Neuronal stem cell (in vitro differentiated cells): Measurements from ENCODE around the gene NPSR1.
A peak's percentile ranks its signal among the peaks of the same experiment; 100 is the strongest.

ENCODE experiments used
- DNase-seq: peaks from one replicate; pipeline ENCODE4 v3.0.0-alpha.2; 2013; ENCODE audit warnings: low spot score
- H2AFZ ChIP-seq: one replicate; pipeline ENCODE4 v1.6.1; 2013; ENCODE audit warnings: mild to moderate bottlenecking, low read length, inconsistent platforms
- H2AK5ac ChIP-seq: 2 replicates; pipeline ENCODE4 v1.6.1; 2013; ENCODE audit warnings: low read depth, mild to moderate bottlenecking, inconsistent platforms, low read length, moderate library complexity, mixed read lengths
- H2BK120ac ChIP-seq: 2 replicates; pipeline ENCODE4 v1.6.1; 2013; ENCODE audit warnings: low read depth, mild to moderate bottlenecking, inconsistent platforms, low read length, moderate library complexity, mixed read lengths
- H2BK12ac ChIP-seq: one replicate; pipeline ENCODE4 v1.6.1; 2013; ENCODE audit warnings: low read length, inconsistent platforms
- H2BK15ac ChIP-seq: 2 replicates; pipeline ENCODE4 v1.6.1; 2013; ENCODE audit warnings: mild to moderate bottlenecking, low read length, inconsistent platforms, mixed read lengths
- H2BK5ac ChIP-seq: one replicate; pipeline ENCODE4 v1.6.1; 2013; ENCODE audit warnings: inconsistent platforms, mild to moderate bottlenecking, low read length, moderate library complexity
- H3K14ac ChIP-seq: one replicate; pipeline ENCODE4 v1.6.1; 2013; ENCODE audit warnings: low read length, inconsistent platforms
- H3K18ac ChIP-seq: 2 replicates; pipeline ENCODE4 v1.6.1; 2013; ENCODE audit warnings: low read length, inconsistent platforms
- H3K23ac ChIP-seq: 2 replicates; pipeline ENCODE4 v1.6.1; 2013; ENCODE audit warnings: low read depth, mild to moderate bottlenecking, mixed read lengths, low read length, inconsistent platforms; ENCODE audit not compliant: poor library complexity
- H3K27ac ChIP-seq: replicated peaks from 3 replicates; pipeline ENCODE4 v1.5.1; 2013; ENCODE audit warnings: low read length, inconsistent platforms
- H3K27me3 ChIP-seq, 3 experiments: 2 replicates each; pipeline ENCODE4 v1.6.1; 2013; ENCODE audit warnings: low read length in 3 of 3, mild to moderate bottlenecking in 2 of 3, inconsistent platforms in 1 of 3, low read depth in 1 of 3, mixed read lengths in 1 of 3, moderate library complexity in 1 of 3; ENCODE audit not compliant: control insufficient read depth in 3 of 3, insufficient read depth in 3 of 3
- H3K36me3 ChIP-seq, 2 donors: replicated peaks in 1 of 2; 2 replicates each; pipeline ENCODE4 v1.6.1; 2013; ENCODE audit warnings: low read length in 2 of 2; ENCODE audit not compliant: control insufficient read depth in 2 of 2, insufficient read depth in 2 of 2
- H3K4ac ChIP-seq: 2 replicates; pipeline ENCODE4 v1.6.1; 2013; ENCODE audit warnings: inconsistent platforms, mild to moderate bottlenecking, low read length, moderate library complexity
- H3K4me1 ChIP-seq, 2 donors: 1 replicate in 1 of 2; 2 replicates in 1 of 2; pipeline ENCODE4 v1.6.1; 2013; ENCODE audit warnings: low read length in 2 of 2, low read depth in 1 of 2; ENCODE audit not compliant: control insufficient read depth in 2 of 2, insufficient read depth in 1 of 2
- H3K4me2 ChIP-seq: one replicate; pipeline ENCODE4 v1.6.1; 2013; ENCODE audit warnings: mild to moderate bottlenecking, low read length, inconsistent platforms; ENCODE audit not compliant: insufficient read depth, poor library complexity, severe bottlenecking
- H3K4me3 ChIP-seq, 2 donors: 2 replicates each; pipeline ENCODE4 v1.5.1; 2013; ENCODE audit warnings: low read length in 2 of 2, mild to moderate bottlenecking in 2 of 2, inconsistent platforms in 1 of 2, moderate library complexity in 1 of 2
- H3K79me1 ChIP-seq: one replicate; pipeline ENCODE4 v1.6.1; 2013; ENCODE audit warnings: low read depth, mild to moderate bottlenecking, inconsistent platforms, low read length, moderate library complexity
- H3K9ac ChIP-seq: one replicate; pipeline ENCODE4 v1.6.1; 2013; ENCODE audit warnings: mild to moderate bottlenecking, low read depth, low read length, inconsistent platforms; ENCODE audit not compliant: poor library complexity
- H3K9me3 ChIP-seq, 2 donors: replicated peaks in 1 of 2; 2 replicates each; pipeline versions ENCODE3 to v1.6.1; 2013; ENCODE audit warnings: low read length in 2 of 2, mild to moderate bottlenecking in 2 of 2, inconsistent platforms in 1 of 2, low read depth in 1 of 2, mixed read lengths in 1 of 2, moderate library complexity in 1 of 2; ENCODE audit not compliant: control insufficient read depth in 2 of 2, insufficient read depth in 1 of 2
- H4K8ac ChIP-seq: one replicate; pipeline ENCODE4 v1.6.1; 2013; ENCODE audit warnings: low read depth, mild to moderate bottlenecking, inconsistent platforms, low read length, moderate library complexity
- H4K91ac ChIP-seq: one replicate; pipeline ENCODE4 v1.6.1; 2013; ENCODE audit warnings: low read length, low read depth, mild to moderate bottlenecking, inconsistent platforms; ENCODE audit not compliant: poor library complexity
- WGBS, 2 donors: extraction: QIAGEN DNeasy Blood & Tissue Kit; methylation state at CpG; one replicate each; pipeline ENCODE4 v1.1.7; 2013; ENCODE audit warnings: missing lambda C conversion rate in 2 of 2, mixed read lengths in 1 of 2; ENCODE audit not compliant: insufficient read length in 2 of 2, insufficient replicate concordance in 1 of 2; ENCODE audit errors: extremely low coverage in 2 of 2; 5-methylcytosine and 5-hydroxymethylcytosine counted together

NPSR1 gene

GRCh38 chr7:34718867-34719266, 60.8 kb downstream of the NPSR1 start:
- H3K27me3 ChIP-seq: no peaks in the 10 kb centered on the region
- H3K14ac ChIP-seq: no peak overlapping the region
- H2BK15ac ChIP-seq: no peak overlapping the region
- no peak overlapping the region for H2BK12ac ChIP-seq
- WGBS, 2 donors: no CpG with 5 or more reads among the region's 1 CpG
- no peak overlapping the region for H3K23ac ChIP-seq
- H2AK5ac ChIP-seq: no peak overlapping the region
- H3K18ac ChIP-seq: no peak overlapping the region
- no peak for DNase-seq
- H2BK5ac ChIP-seq: no peak overlapping the region
- no peak overlapping the region for H3K4me3 ChIP-seq
- H3K4me2 ChIP-seq: no peak overlapping the region
- no peak overlapping the region for H4K8ac ChIP-seq
- H3K9me3 ChIP-seq: no peaks in the 10 kb centered on the region
- no peaks in the 10 kb centered on the region for H3K36me3 ChIP-seq
- no peak overlapping the region for H2BK120ac ChIP-seq
- no peak overlapping the region for H3K9ac ChIP-seq
- H4K91ac ChIP-seq: no peak overlapping the region
- no peak overlapping the region for H3K27ac ChIP-seq
- H3K4me1 ChIP-seq: peaks cover 0 to 5% of the 10 kb centered on the region in 2 donors
- H3K79me1 ChIP-seq: no peaks in the 10 kb centered on the region
- no peak overlapping the region for H3K4ac ChIP-seq
- peak overlapping the region; percentile 3 for H2AFZ ChIP-seq

- H3K14ac ChIP-seq: no peak overlapping the region
- WGBS, 2 donors: no CpG with 5 or more reads among the region's 3 CpGs
Observed at GRCh38 chr7:34719636-34720035, 61.6 kb downstream of the NPSR1 start.

GRCh38 chr7:34720289-34720688, 62.3 kb downstream of the NPSR1 start:
- no peaks in the 10 kb centered on the region for H3K27me3 ChIP-seq
- no peak overlapping the region for H2BK15ac ChIP-seq
- DNase-seq: no peak
- H2BK120ac ChIP-seq: no peak overlapping the region
- H2AK5ac ChIP-seq: no peak overlapping the region
- H3K14ac ChIP-seq: no peak overlapping the region
- no peak overlapping the region for H3K4me2 ChIP-seq
- H3K36me3 ChIP-seq: no peaks in the 10 kb centered on the region
- no peak overlapping the region for H3K4me3 ChIP-seq
- H3K9me3 ChIP-seq: no peaks in the 10 kb centered on the region
- H3K4ac ChIP-seq: no peak overlapping the region
- no peak overlapping the region for H2AFZ ChIP-seq
- H3K23ac ChIP-seq: no peak overlapping the region
- H3K79me1 ChIP-seq: no peaks in the 10 kb centered on the region
- H2BK12ac ChIP-seq: no peak overlapping the region
- no peak overlapping the region for H2BK5ac ChIP-seq
- H3K9ac ChIP-seq: no peak overlapping the region
- no peak overlapping the region for H4K8ac ChIP-seq
- peaks cover 0 to 5% of the 10 kb centered on the region in 2 donors for H3K4me1 ChIP-seq
- no peak overlapping the region for H4K91ac ChIP-seq
- no peak overlapping the region for H3K18ac ChIP-seq
- H3K27ac ChIP-seq: no peak overlapping the region

More at GRCh38 chr7:34719636-34720035, 61.6 kb downstream of the NPSR1 start:
- Histone ChIP-seq H3K4me3 (no peak overlapping the region), H4K8ac (no peak overlapping the region), H3K27ac (no peak overlapping the region), H3K79me1 (no peaks in the 10 kb centered on the region), H3K4ac (no peak overlapping the region), H2BK5ac (no peak overlapping the region), H2AFZ (no peak overlapping the region), H2BK15ac (no peak overlapping the region), H2BK120ac (no peak overlapping the region), H3K4me2 (no peak overlapping the region), H4K91ac (no peak overlapping the region), H3K23ac (no peak overlapping the region), H3K27me3 (no peaks in the 10 kb centered on the region), H3K9ac (no peak overlapping the region), H2BK12ac (no peak overlapping the region), H3K4me1 (peaks cover 0 to 5% of the 10 kb centered on the region in 2 donors), H2AK5ac (no peak overlapping the region), H3K36me3 (no peaks in the 10 kb centered on the region), H3K18ac (no peak overlapping the region), H3K9me3 (no peaks in the 10 kb centered on the region)
- DNase-seq: no peak

- H2BK120ac ChIP-seq: no peak overlapping the region
- no peaks in the 10 kb centered on the region for H3K9me3 ChIP-seq
- no peaks in the 10 kb centered on the region for H3K27me3 ChIP-seq
- H2BK12ac ChIP-seq: no peak overlapping the region
- no peak overlapping the region for H3K18ac ChIP-seq
- H3K27ac ChIP-seq: no peak overlapping the region
- no peak overlapping the region for H4K91ac ChIP-seq
- H3K36me3 ChIP-seq: no peaks in the 10 kb centered on the region
- no peak overlapping the region for H3K23ac ChIP-seq
- no peak overlapping the region for H3K14ac ChIP-seq
- no peak for DNase-seq
- no peak overlapping the region for H3K9ac ChIP-seq
- no peak overlapping the region for H2AFZ ChIP-seq
- H2BK15ac ChIP-seq: no peak overlapping the region
- no peak overlapping the region for H3K4ac ChIP-seq
- no peaks in the 10 kb centered on the region for H3K79me1 ChIP-seq
- H2AK5ac ChIP-seq: no peak overlapping the region
- H4K8ac ChIP-seq: no peak overlapping the region
- no peak overlapping the region for H3K4me3 ChIP-seq
- H3K4me2 ChIP-seq: no peak overlapping the region
- no peak overlapping the region for H2BK5ac ChIP-seq
- peaks cover 0 to 5% of the 10 kb centered on the region in 2 donors for H3K4me1 ChIP-seq
Observed at GRCh38 chr7:34723338-34723737, 65.3 kb downstream of the NPSR1 start.
